WTC11 (cell line): Measurements from ENCODE around the gene ABLIM3. TPM values are rescaled to one million over a fixed set of nuclear protein-coding genes. Genes with fewer than 3 reads are reported as not detected.

Experiments used
- ATAC-seq: fragments of 200-7000 bp; cut with Tn5 transposase; 2 replicates; pipeline ENCODE4 v1.10.0; 2021; ENCODE audit warnings: mild to moderate bottlenecking, moderate library complexity
- CTCF ChIA-PET: fragments of 300-600 bp; sonication (Branson Sonifier 250); formaldehyde crosslinking; loops from one replicate; lab custom pipeline; 2021; ENCODE audit warnings: antibody characterized with exemption; lab: Charles Lee
- POLR2A ChIA-PET: fragments of 350-600 bp; sonication (Branson Sonifier 250); formaldehyde crosslinking; loops from one replicate; lab custom pipeline; 2021; ENCODE audit warnings: antibody characterized with exemption; lab: Charles Lee
- DNase-seq: peaks from one replicate; pipeline ENCODE4 v3.0.0; 2021; ENCODE audit warnings: low spot score
- H3K27ac Mint-ChIP-seq: 2 replicates; pipeline ENCODE4 v1.8.0; 2021; ENCODE audit warnings: mixed read lengths
- H3K27me3 Mint-ChIP-seq: 2 replicates; pipeline ENCODE4 v1.8.0; 2021; ENCODE audit warnings: low read depth, mild to moderate bottlenecking, moderate library complexity, mixed read lengths
- H3K36me3 Mint-ChIP-seq: 2 replicates; pipeline ENCODE4 v1.8.0; 2021; ENCODE audit warnings: mixed read lengths
- H3K4me1 Mint-ChIP-seq: 2 replicates; pipeline ENCODE4 v1.8.0; 2022; ENCODE audit warnings: mixed read lengths
- H3K4me3 Mint-ChIP-seq: 2 replicates; pipeline ENCODE4 v1.8.0; 2021; ENCODE audit warnings: mild to moderate bottlenecking, moderate library complexity, mixed read lengths
- H3K9me3 Mint-ChIP-seq: 2 replicates; pipeline ENCODE4 v1.8.0; 2021; ENCODE audit warnings: mixed read lengths
- ATF1 ChIP-seq: sonication (generic); formaldehyde crosslinking; IDR thresholded peaks from 2 replicates; pipeline ENCODE4 v1.8.1; 2023; ENCODE audit warnings: mild to moderate bottlenecking, moderate library complexity, missing genetic modification reagents
- ATF2 ChIP-seq: sonication (generic); formaldehyde crosslinking; IDR thresholded peaks from 2 replicates; pipeline ENCODE4 v1.8.1; 2022; ENCODE audit warnings: low read depth, missing genetic modification reagents, borderline replicate concordance
- ATF3 ChIP-seq: sonication (generic); formaldehyde crosslinking; conservative IDR thresholded peaks from 2 replicates; pipeline ENCODE4 v1.8.1; 2022; ENCODE audit warnings: mild to moderate bottlenecking, missing genetic modification reagents
- FOXP1 ChIP-seq: sonication (generic); formaldehyde crosslinking; IDR thresholded peaks from 2 replicates; pipeline ENCODE4 v1.8.0; 2022; ENCODE audit warnings: missing genetic modification reagents, mild to moderate bottlenecking, moderate library complexity, borderline replicate concordance
- GABPB1 ChIP-seq: sonication (generic); formaldehyde crosslinking; IDR thresholded peaks from 2 replicates; pipeline ENCODE4 v1.8.1; 2023; ENCODE audit warnings: mild to moderate bottlenecking, missing genetic modification reagents
- GRHL2 ChIP-seq: fragments of 250-450 bp; sonication (Bioruptor Pico); IDR thresholded peaks from 2 replicates; pipeline ENCODE4 v1.8.0; 2022; ENCODE audit warnings: mild to moderate bottlenecking, moderate library complexity; ENCODE audit not compliant: insufficient replicate concordance, severe bottlenecking
- MAX ChIP-seq: sonication (generic); formaldehyde crosslinking; IDR thresholded peaks from 2 replicates; pipeline ENCODE4 v1.8.0; 2022; ENCODE audit warnings: mild to moderate bottlenecking, missing genetic modification reagents
- MLX ChIP-seq: sonication (generic); formaldehyde crosslinking; IDR thresholded peaks from 2 replicates; pipeline ENCODE4 v1.8.1; 2023; ENCODE audit warnings: mild to moderate bottlenecking, missing genetic modification reagents, moderate library complexity
- NFE2L1 ChIP-seq: sonication (generic); formaldehyde crosslinking; IDR thresholded peaks from 2 replicates; pipeline ENCODE4 v1.8.1; 2023; ENCODE audit warnings: missing genetic modification reagents
- NR1H2 ChIP-seq: sonication (generic); formaldehyde crosslinking; IDR thresholded peaks from 2 replicates; pipeline ENCODE4 v1.9.0; 2021; ENCODE audit warnings: mild to moderate bottlenecking, moderate library complexity, missing genetic modification reagents
- OVOL2 ChIP-seq: fragments of 250-450 bp; sonication (Bioruptor Pico); IDR thresholded peaks from 2 replicates; pipeline ENCODE4 v1.9.0; 2021; ENCODE audit warnings: mild to moderate bottlenecking, borderline replicate concordance
- PRDM15 ChIP-seq: sonication (generic); formaldehyde crosslinking; IDR thresholded peaks from 2 replicates; pipeline ENCODE4 v1.8.0; 2022; ENCODE audit warnings: missing genetic modification reagents
- PRRX2 ChIP-seq: fragments of 250-450 bp; sonication (Bioruptor Pico); IDR thresholded peaks from 2 replicates; pipeline ENCODE4 v1.8.0; 2021; ENCODE audit warnings: mild to moderate bottlenecking
- RORB ChIP-seq: fragments of 250-450 bp; sonication (Bioruptor Pico); IDR thresholded peaks from 2 replicates; pipeline ENCODE4 v1.9.0; 2021; ENCODE audit warnings: mild to moderate bottlenecking
- SMAD4 ChIP-seq: sonication (generic); formaldehyde crosslinking; IDR thresholded peaks from 2 replicates; pipeline ENCODE4 v1.8.0; 2022; ENCODE audit warnings: mild to moderate bottlenecking, missing genetic modification reagents
- ZMAT4 ChIP-seq: fragments of 250-450 bp; sonication (Bioruptor Pico); IDR thresholded peaks from 2 replicates; pipeline ENCODE4 v1.9.0; 2021; ENCODE audit warnings: mild to moderate bottlenecking
- ZNF219 ChIP-seq: sonication (generic); formaldehyde crosslinking; IDR thresholded peaks from 2 replicates; pipeline ENCODE4 v1.8.0; 2023; ENCODE audit warnings: missing genetic modification reagents, mild to moderate bottlenecking, borderline replicate concordance
- ZNF396 ChIP-seq: fragments of 250-450 bp; sonication (Bioruptor Pico); IDR thresholded peaks from 2 replicates; pipeline ENCODE4 v1.8.0; 2021; ENCODE audit warnings: mild to moderate bottlenecking, moderate library complexity, borderline replicate concordance
- total RNA-seq: library from RNA; stranded (reverse); gene quantifications from 3 replicates; pipeline ENCODE4 v1.2.3, GENCODE V29; 2021

ABLIM3 gene
- total RNA-seq, 1 experiment from 2014 or later: 0.33 TPM

GRCh38 chr5:149153751-149154610 lies 12.7 kb downstream of the ABLIM3 start:
- CTCF ChIA-PET: interaction anchor here (1.2 to 3.8 kb wide), 4 partner anchors 12 to 111 kb away, joined by 4 to 23 read pairs (median 6); partner anchors contain the start of gene ABLIM3
- H3K27ac Mint-ChIP-seq: no peak overlapping the region
- TF ChIP-seq RORB (CRISPR knock-in tag) (no peak), GABPB1 (CRISPR knock-in tag) (peak; percentile 83)
- H3K4me1 Mint-ChIP-seq: peaks cover 9% of the 10 kb centered on the region
- ATAC-seq (no peak), DNase-seq (no peak)
- H3K36me3 Mint-ChIP-seq: no peaks in the 10 kb centered on the region
- H3K9me3 Mint-ChIP-seq: no peaks in the 10 kb centered on the region
- POLR2A ChIA-PET: no interaction called here
- no peaks in the 10 kb centered on the region; the same call in 1 of the 2 replicates for H3K27me3 Mint-ChIP-seq
- no peak overlapping the region for H3K4me3 Mint-ChIP-seq

- ATAC-seq (no peak), DNase-seq (no peak)
- Mint-ChIP-seq H3K36me3 (no peaks in the 10 kb centered on the region), H3K27ac (no peak overlapping the region), H3K4me1 (peaks cover 9% of the 10 kb centered on the region), H3K4me3 (no peak overlapping the region), H3K27me3 (no peaks in the 10 kb centered on the region; the same call in 1 of the 2 replicates), H3K9me3 (no peaks in the 10 kb centered on the region)
- CTCF ChIA-PET: interaction anchor here (1.2 to 3.8 kb wide), 4 partner anchors 13 to 111 kb away, joined by 4 to 23 read pairs (median 6); partner anchors contain the start of gene ABLIM3
- TF ChIP-seq PRDM15 (CRISPR knock-in tag) (no peak), ZNF219 (CRISPR knock-in tag) (no peak), PRRX2 (CRISPR knock-in tag) (no peak), ATF2 (CRISPR knock-in tag) (no peak), MAX (no peak), NFE2L1 (CRISPR knock-in tag) (no peak)
- POLR2A ChIA-PET: no interaction called here
These were observed 13.4 kb downstream of the ABLIM3 start for GRCh38 chr5:149154650-149155049.

- TF ChIP-seq FOXP1 (CRISPR knock-in tag): no peak
- TF ChIP-seq SMAD4 (CRISPR knock-in tag): no peak
- no peak for TF ChIP-seq MLX (CRISPR knock-in tag)
- TF ChIP-seq OVOL2: no peak
- TF ChIP-seq ZMAT4 (CRISPR knock-in tag): no peak
- no peak for TF ChIP-seq GRHL2 (CRISPR knock-in tag)
- TF ChIP-seq NR1H2: no peak
- no peak for TF ChIP-seq ATF3 (CRISPR knock-in tag)
- no peak for TF ChIP-seq ATF1 (CRISPR knock-in tag)
- no peak for TF ChIP-seq ZNF396 (CRISPR knock-in tag)
- Mint-ChIP-seq H3K27me3 (no peaks in the 10 kb centered on the region; the same call in 1 of the 2 replicates), H3K4me3 (no peak overlapping the region), H3K27ac (no peak overlapping the region), H3K4me1 (peaks cover 9% of the 10 kb centered on the region), H3K9me3 (no peaks in the 10 kb centered on the region), H3K36me3 (no peaks in the 10 kb centered on the region)
- POLR2A ChIA-PET: no interaction called here
- DNase-seq (no peak), ATAC-seq (no peak)
- CTCF ChIA-PET: interaction anchor here (1.4 to 1.9 kb wide), 2 partner anchors 15 to 108 kb away, joined by 5 to 9 read pairs; partner anchors contain the start of gene ABLIM3
These were observed 15.3 kb downstream of the ABLIM3 start for GRCh38 chr5:149156435-149157083.
